ENCODE measurements around the gene RAB40C. TPM values are rescaled to one million over a fixed set of nuclear protein-coding genes. Genes with fewer than 3 reads are reported as not detected.

Gene RAB40C
- total RNA-seq, 1 donor from 2014 or later, result 30.6 TPM

DNA sequence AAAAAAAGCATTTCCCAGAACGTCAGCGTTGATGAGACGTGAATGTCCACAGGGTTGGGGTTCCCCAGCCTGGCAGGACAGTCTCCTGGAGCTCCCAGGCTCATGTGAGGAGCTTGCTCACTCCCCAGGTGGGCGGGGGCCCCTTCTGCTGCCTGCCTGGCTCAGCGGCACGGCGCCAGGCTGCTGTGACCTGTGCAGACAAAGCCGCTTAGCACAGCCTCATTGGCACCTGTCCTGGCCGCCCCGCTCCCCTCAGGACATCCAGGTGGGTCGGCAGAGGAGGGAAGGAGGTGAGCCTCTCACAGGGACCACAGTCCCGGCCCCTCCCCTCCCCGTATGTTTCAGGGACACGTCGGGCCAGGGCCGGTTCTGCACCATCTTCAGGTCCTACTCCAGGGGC is 28.0 kb downstream of the RAB40C start:
- H3K4me3 Mint-ChIP-seq (ENCODE audit: low read depth), result no peak overlapping the region
- peaks cover 11% of the 10 kb centered on the region for H3K36me3 Mint-ChIP-seq (ENCODE audit: insufficient read depth)
- H3K27me3 Mint-ChIP-seq, result no peaks in the 10 kb centered on the region
- no peaks in the 10 kb centered on the region for H3K4me1 Mint-ChIP-seq (ENCODE audit: low read depth)
- DNase-seq (ENCODE audit: low spot score, unreplicated experiment), result no peak
- H3K27ac Mint-ChIP-seq, result no peak overlapping the region
- TF ChIP-seq, protein P1, sequence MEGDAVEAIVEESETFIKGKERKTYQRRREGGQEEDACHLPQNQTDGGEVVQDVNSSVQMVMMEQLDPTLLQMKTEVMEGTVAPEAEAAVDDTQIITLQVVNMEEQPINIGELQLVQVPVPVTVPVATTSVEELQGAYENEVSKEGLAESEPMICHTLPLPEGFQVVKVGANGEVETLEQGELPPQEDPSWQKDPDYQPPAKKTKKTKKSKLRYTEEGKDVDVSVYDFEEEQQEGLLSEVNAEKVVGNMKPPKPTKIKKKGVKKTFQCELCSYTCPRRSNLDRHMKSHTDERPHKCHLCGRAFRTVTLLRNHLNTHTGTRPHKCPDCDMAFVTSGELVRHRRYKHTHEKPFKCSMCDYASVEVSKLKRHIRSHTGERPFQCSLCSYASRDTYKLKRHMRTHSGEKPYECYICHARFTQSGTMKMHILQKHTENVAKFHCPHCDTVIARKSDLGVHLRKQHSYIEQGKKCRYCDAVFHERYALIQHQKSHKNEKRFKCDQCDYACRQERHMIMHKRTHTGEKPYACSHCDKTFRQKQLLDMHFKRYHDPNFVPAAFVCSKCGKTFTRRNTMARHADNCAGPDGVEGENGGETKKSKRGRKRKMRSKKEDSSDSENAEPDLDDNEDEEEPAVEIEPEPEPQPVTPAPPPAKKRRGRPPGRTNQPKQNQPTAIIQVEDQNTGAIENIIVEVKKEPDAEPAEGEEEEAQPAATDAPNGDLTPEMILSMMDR (IDR thresholded peaks at IDR 0.05; ENCODE audit: unreplicated experiment), result no peak
- no peaks in the 10 kb centered on the region for H3K9me3 Mint-ChIP-seq (ENCODE audit: low read depth)

DNA sequence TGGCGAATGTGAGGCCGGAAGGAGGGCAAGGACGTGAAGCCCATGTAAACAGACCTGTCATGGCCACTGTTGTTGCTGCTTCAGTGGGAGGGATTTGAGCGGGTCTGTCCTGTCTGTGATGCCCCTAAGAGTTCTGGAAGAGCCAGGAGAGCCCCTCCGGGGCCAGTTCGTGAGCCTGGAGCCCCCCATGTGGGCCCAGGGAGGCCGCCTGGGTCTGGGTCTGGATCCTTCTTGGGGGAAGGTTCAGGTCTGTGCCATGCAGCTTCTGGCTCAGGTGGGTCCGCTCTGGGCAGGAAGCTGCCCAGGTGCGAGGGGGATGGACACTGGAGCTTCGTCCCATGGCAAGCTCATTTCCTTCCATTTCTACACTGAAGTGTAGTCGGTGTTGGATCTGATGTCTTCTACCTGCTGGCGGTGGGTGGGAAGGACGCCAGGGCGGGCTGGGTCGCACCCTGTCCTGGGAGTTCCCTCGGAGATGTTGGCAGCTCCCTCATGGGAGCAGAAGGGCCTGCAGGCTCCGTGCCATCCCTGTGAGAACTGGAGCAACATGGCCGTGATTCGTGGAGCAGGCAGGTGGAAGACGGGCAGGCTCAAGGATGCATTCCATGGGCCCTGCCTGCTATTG is 29.7 kb downstream of the RAB40C start:
- TF ChIP-seq, protein P1 (IDR thresholded peaks at IDR 0.05; ENCODE audit: unreplicated experiment), result no peak
- Mint-ChIP-seq H3K27me3 (no peaks in the 10 kb centered on the region), H3K9me3 (ENCODE audit: low read depth) (no peaks in the 10 kb centered on the region), H3K4me1 (ENCODE audit: low read depth) (no peaks in the 10 kb centered on the region), H3K27ac (no peak overlapping the region), H3K36me3 (ENCODE audit: insufficient read depth) (peaks cover 5% of the 10 kb centered on the region), H3K4me3 (ENCODE audit: low read depth) (no peak overlapping the region)
- DNase-seq (ENCODE audit: low spot score, unreplicated experiment), result no peak

DNA sequence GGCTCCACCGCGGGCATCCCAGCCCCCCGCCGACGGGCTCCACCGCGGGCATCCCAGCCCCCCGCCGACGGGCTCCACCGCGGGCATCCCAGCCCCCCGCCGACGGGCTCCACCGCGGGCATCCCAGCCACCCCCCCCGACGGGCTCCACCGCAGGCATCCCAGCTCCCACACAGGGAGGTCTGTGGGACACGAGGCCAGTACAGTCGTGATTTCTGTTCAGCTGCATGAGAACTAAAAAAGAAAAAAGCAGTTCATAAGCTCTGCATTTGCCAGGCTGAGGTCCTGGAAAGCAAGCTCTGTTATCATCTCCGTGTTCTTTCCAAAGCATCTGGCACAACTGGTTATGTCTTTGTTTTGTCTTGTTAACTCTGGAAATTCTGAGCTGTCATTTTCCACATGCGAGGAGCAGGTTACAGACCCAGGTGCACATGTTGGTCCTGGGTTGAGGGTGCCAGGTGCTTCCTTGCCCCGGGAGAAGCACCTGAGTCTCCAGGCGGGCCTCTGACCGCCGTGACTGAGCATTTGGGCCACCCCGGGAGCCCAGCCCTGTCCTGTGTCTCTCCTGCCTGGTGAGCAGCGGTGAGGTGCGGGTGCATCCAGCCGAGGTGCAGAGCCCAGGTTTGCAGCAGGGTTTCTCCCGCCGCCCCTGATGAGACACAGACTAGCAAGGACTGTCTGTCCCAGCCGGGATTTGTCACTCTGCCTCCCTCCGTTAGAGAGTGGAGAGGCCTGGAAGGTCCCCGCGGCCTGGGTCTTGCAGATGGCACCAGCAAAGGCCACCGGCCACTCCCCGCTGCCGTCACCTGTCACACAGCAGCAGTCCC is 31.0 kb downstream of the RAB40C start:
- Mint-ChIP-seq H3K9me3 (ENCODE audit: low read depth) (no peaks in the 10 kb centered on the region), H3K36me3 (ENCODE audit: insufficient read depth) (no peaks in the 10 kb centered on the region), H3K27ac (no peak overlapping the region), H3K27me3 (no peaks in the 10 kb centered on the region), H3K4me3 (ENCODE audit: low read depth) (no peak overlapping the region), H3K4me1 (ENCODE audit: low read depth) (no peaks in the 10 kb centered on the region)
- TF ChIP-seq, protein P1 (IDR thresholded peaks at IDR 0.05; ENCODE audit: unreplicated experiment), result no peak
- DNase-seq (ENCODE audit: low spot score, unreplicated experiment), result no peak

DNA sequence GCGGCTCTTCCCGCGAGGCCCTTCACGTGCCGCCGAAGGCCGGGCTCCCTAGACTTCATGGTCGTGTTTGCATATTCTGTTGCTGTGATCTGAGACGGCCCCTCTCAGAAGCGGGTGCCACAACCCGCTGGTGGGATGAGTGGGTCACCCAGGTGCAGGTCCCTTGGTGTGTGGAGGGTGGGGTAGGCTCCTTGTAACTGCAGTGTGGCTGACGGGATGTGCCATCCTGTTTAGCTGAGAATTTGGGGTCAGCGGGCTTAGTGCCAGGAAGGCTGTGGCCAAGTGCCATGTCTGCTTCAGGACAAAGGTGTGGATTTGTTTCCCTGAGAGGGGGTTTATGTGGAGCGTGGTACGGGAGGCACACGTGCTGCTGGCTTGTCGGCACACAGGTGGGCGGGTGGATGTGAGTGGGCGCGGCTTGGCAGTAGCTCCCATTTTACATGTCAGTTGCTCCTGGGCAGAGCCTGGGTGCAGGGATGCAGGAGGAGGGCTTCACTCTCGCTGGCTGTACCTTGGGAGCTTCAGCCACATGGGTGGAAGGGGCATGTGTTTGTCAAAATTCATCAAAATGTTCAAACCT is 31.8 kb downstream of the RAB40C start:
- no peaks in the 10 kb centered on the region for H3K4me1 Mint-ChIP-seq (ENCODE audit: low read depth)
- TF ChIP-seq, protein P1 (IDR thresholded peaks at IDR 0.05; ENCODE audit: unreplicated experiment), result no peak
- H3K4me3 Mint-ChIP-seq (ENCODE audit: low read depth), result no peak overlapping the region
- H3K36me3 Mint-ChIP-seq (ENCODE audit: insufficient read depth), result peaks cover 3% of the 10 kb centered on the region
- H3K9me3 Mint-ChIP-seq (ENCODE audit: low read depth), result no peaks in the 10 kb centered on the region
- DNase-seq (ENCODE audit: low spot score, unreplicated experiment), result no peak
- no peaks in the 10 kb centered on the region for H3K27me3 Mint-ChIP-seq
- no peak overlapping the region for H3K27ac Mint-ChIP-seq

DNA sequence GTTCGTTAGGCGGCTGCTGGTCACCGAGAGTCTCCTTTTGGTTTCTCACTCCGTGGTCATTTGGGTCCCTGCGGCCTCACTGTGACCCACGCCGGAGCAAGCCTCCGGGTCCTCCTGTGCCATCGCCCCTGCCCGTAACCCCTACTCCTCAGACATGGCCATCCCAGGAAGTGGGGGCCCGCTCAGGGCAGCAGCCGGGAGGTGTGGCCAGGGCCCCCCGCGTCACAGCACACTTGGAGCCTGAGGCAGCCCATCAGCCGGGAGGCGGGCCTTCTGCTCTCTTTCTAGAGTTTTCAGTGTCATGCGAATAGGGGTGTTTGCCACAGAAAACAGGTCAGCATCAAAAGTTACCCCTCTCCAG is 33.0 kb downstream of the RAB40C start:
- no peak overlapping the region for H3K4me3 Mint-ChIP-seq (ENCODE audit: low read depth)
- H3K27ac Mint-ChIP-seq, result no peak overlapping the region
- H3K27me3 Mint-ChIP-seq, result no peaks in the 10 kb centered on the region
- H3K9me3 Mint-ChIP-seq (ENCODE audit: low read depth), result no peaks in the 10 kb centered on the region
- H3K4me1 Mint-ChIP-seq (ENCODE audit: low read depth), result no peaks in the 10 kb centered on the region
- peaks cover 5% of the 10 kb centered on the region for H3K36me3 Mint-ChIP-seq (ENCODE audit: insufficient read depth)
- TF ChIP-seq, protein P1 (IDR thresholded peaks at IDR 0.05; ENCODE audit: unreplicated experiment), result no peak
- no peak for DNase-seq (ENCODE audit: low spot score, unreplicated experiment)

All from progenitor cell of endocrine pancreas (in vitro differentiated cells).